HAP-1 (cell line): Measurements from ENCODE around the gene FUBP3.

ENCODE experiments used
- DNase-seq, 2 experiments: peaks; one replicate each; pipeline ENCODE4 v3.0.0-alpha.2; 2016 to 2020; ENCODE audit warnings: low spot score in 2 of 2
- H3K27me3 ChIP-seq: fragments of 250-450 bp; sonication (Bioruptor Pico); 2 replicates; pipeline ENCODE4 v1.5.1; 2020; ENCODE audit warnings: low read depth, mild to moderate bottlenecking, moderate library complexity
- H3K36me3 ChIP-seq: fragments of 250-450 bp; sonication (Bioruptor Pico); replicated peaks from 2 replicates; pipeline ENCODE4 v1.5.1; 2020; ENCODE audit warnings: mild to moderate bottlenecking
- H3K4me1 ChIP-seq: fragments of 250-450 bp; sonication (Bioruptor Pico); 2 replicates; pipeline ENCODE4 v1.5.1; 2020; ENCODE audit warnings: mild to moderate bottlenecking
- H3K4me3 ChIP-seq: fragments of 250-450 bp; sonication (Bioruptor Pico); 2 replicates; pipeline ENCODE4 v1.5.1; 2020; ENCODE audit warnings: mild to moderate bottlenecking, moderate library complexity
- H3K9me3 ChIP-seq: fragments of 250-450 bp; sonication (Bioruptor Pico); 2 replicates; pipeline ENCODE4 v1.5.1; 2020; ENCODE audit warnings: mild to moderate bottlenecking, moderate library complexity
- in situ Hi-C: fragments of 300-500 bp; cut with MboI; formaldehyde crosslinking; loops from 3 replicates; pipeline ENCODE4 v1.14.3; 2020; ENCODE audit warnings: low sequenced_read_pairs, inconsistent platforms, mixed read lengths

The FUBP3 gene

DNA sequence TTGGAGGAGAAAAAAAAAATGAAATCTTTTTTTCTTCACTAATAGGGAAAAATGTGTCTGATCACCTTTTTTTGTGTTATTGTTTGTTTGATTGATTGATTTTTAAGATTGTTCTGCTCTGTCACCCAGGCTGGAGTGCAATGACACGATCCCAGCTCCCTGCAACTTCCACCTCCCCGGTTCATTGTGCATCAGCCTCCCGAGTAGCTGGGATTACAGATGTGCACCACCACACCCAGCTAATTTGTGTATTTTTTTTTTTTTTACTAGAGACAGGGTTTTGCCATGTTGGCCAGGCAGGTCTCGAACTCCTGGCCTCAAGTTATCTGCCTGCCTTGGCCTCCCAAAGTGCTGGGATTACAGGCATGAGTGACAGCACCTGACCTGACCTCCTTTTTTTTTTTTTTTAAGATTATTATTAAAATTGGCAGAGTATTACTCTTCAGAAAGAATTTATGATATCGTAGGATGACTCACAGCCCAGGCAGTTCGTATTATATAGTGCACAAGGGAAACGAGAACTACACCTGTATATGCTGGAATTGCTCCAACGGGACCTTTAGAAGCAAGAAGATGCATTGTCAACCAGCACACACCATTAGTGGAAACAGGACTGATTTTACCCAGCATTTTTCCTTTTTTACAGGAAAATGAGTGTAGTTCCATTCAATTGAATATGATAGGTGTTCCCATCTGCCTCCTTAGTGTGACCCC, 27.7 kb downstream of the FUBP3 start:
- H3K4me3 ChIP-seq, result no peak overlapping the region
- no peaks in the 10 kb centered on the region for H3K4me1 ChIP-seq
- DNase-seq, result no peak
- in situ Hi-C loops, result no loop called here
- no peaks in the 10 kb centered on the region for H3K27me3 ChIP-seq
- peaks cover 25% of the 10 kb centered on the region for H3K36me3 ChIP-seq
- no peaks in the 10 kb centered on the region for H3K9me3 ChIP-seq

DNA sequence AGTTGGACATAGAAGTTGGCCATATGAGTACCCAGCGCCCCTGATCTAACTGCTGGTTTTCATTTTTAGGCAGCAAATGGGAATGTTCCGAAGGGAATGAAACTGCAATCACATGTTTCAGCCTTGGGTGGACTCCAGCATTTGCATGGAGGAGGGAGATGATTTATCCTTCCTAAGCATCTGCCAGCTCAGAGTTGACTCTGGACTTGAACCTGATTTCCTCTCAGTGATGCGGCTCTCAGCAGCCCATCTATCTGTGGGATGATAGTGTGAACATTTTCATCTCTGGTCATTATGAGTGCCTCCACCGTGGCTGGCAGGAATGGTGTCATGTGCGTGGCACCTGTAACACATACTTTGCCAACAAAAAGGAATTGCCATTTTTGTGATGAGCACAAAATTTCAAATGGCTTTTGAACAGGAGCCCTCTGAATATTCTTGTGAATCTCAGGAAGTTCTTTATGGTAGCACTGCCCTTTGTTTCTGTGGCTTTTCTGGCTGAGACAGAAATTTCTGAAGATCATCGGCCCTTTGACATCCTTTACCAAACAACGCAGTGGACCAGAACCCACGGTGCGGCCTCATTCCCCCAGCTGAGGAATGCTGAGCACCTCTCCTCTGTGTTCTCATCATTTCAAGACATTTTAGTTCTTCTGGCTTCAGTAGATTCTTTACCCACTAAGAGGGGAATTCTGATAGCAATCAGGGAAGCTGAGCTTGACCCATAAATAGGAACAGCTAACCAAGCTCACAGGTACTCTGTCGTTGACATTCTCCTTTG, 28.5 kb downstream of the FUBP3 start:
- in situ Hi-C loops, result no loop called here

DNA sequence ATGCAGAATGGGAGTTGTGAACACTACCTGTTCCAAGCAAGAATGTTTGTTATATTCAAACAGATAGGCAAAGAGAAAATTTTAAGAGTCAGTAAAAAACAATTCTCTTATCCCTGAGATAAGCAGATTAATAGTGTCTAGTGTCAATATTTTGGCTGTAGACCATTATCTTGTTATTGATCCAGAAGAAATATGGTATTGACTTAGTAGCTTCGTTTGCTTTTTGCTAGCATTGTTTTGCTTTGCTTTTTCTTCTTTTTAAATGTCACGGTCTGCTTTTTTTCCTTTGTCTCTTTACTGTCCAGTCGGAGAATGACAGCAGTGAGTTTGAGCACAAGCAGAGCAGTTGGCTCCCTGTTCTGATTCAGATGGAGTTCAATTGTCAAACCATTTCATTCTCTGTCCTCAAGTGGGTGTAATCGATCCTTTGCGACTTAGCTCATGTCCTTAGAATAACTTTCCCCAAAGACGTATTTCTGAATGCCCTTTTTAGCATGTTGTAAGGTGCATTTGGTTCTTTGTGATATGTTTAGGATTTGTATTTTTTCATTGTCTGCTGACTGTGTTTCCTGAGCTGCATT, 29.3 kb downstream of the FUBP3 start:
- Histone ChIP-seq H3K4me3 (no peak overlapping the region), H3K9me3 (no peaks in the 10 kb centered on the region), H3K27me3 (no peaks in the 10 kb centered on the region), H3K36me3 (peaks cover 34% of the 10 kb centered on the region), H3K4me1 (no peaks in the 10 kb centered on the region)
- DNase-seq, result no peak
- in situ Hi-C loops, result no loop called here

More for the DNA sequence above, 28.5 kb downstream of the FUBP3 start:
- no peaks in the 10 kb centered on the region for H3K9me3 ChIP-seq
- peaks cover 28% of the 10 kb centered on the region for H3K36me3 ChIP-seq
- no peak for DNase-seq
- no peaks in the 10 kb centered on the region for H3K27me3 ChIP-seq
- H3K4me3 ChIP-seq, result no peak overlapping the region
- H3K4me1 ChIP-seq, result no peaks in the 10 kb centered on the region

DNA sequence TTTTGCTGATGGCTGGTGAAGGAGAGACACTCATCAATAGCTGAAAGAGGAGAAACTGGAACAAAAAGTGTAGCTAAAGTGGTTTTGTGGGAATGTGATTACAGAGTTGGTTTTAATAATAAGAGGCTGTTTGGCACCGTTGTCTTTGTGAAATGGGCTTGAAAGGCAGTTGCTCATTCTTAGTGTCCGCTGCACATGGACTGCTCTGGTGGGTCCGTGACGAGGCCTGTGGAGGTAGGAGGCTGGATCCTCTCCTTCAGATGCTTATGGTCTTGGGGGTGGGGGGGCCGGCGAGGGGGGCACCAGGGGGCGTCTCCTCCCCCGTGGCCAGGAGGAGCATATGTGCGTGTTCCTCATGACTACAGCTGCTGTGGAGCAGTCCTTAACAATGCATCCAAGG, 29.8 kb downstream of the FUBP3 start:
- H3K4me1 ChIP-seq, result no peaks in the 10 kb centered on the region
- in situ Hi-C loops, result no loop called here
- H3K4me3 ChIP-seq, result no peak overlapping the region
- no peaks in the 10 kb centered on the region for H3K27me3 ChIP-seq
- no peak for DNase-seq
- H3K9me3 ChIP-seq, result no peaks in the 10 kb centered on the region
- peaks cover 39% of the 10 kb centered on the region for H3K36me3 ChIP-seq

DNA sequence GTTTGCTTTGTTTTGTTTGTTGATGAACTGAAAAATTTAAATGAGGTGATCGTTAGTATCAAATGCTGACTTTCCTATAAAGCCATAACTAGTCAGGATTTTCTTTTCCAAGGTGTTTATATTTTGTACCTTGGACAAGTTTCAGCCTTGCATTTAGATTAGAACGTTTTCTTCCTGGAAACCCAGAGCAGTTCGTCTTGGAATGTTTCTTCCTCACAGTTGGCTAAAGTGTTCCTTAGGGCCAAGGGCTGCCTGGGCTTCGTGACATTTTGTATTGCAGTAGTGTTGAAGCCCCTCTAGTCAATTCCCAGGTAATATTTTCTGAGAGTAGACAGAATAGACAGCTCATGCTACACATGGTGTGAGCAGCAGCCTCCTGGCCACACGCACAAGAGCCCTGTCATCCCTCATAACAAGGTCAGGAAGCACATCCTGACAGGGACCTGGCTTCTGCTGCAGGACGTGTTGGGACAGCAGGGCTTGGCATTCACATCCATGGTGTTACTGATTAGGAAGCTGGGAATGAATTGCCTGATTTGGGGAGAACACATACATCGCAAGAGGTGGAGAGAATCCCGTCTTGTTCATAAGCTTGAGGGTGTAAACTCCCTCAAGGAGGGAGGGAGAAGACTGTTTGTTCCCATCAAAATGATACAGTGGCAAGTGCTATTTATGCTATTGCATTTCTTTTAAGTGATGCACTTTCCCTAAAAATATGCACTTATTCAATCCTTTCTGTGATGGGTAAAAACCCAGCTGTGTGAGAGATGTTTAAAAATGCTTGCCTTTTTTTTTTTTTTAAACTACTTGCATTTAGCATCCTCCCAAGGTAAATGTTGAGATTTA, 31.7 kb downstream of the FUBP3 start:
- H3K4me3 ChIP-seq, result no peak overlapping the region

DNA sequence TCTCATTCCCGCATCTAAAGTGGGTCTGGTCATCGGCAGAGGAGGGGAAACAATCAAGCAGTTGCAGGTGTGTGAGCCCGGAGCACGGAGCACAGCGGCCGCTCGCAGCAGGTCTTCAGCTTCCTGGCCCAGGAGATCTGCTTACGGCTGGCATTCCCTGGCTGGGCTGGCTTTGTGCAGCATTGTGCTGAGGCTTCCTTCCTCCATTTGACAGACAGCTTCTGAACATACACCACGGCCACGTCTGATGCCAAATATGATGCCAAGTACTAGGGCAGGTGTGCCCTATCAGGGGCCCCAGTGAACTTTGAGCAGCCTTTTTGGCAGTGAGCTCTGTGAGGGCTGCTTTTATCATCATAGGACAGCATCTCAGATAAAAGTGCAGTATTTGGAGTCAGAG, 37.1 kb downstream of the FUBP3 start:
- Histone ChIP-seq H3K4me3 (no peak overlapping the region), H3K27me3 (no peaks in the 10 kb centered on the region), H3K9me3 (no peaks in the 10 kb centered on the region), H3K36me3 (peaks cover 94% of the 10 kb centered on the region), H3K4me1 (no peaks in the 10 kb centered on the region)
- in situ Hi-C loops, result no loop called here
- no peak for DNase-seq

More for the DNA sequence above, 31.7 kb downstream of the FUBP3 start:
- H3K9me3 ChIP-seq, result no peaks in the 10 kb centered on the region
- no peaks in the 10 kb centered on the region for H3K4me1 ChIP-seq
- no peaks in the 10 kb centered on the region for H3K27me3 ChIP-seq
- H3K36me3 ChIP-seq, result peaks cover 59% of the 10 kb centered on the region
- DNase-seq, result no peak
- in situ Hi-C loops, result no loop called here

DNA sequence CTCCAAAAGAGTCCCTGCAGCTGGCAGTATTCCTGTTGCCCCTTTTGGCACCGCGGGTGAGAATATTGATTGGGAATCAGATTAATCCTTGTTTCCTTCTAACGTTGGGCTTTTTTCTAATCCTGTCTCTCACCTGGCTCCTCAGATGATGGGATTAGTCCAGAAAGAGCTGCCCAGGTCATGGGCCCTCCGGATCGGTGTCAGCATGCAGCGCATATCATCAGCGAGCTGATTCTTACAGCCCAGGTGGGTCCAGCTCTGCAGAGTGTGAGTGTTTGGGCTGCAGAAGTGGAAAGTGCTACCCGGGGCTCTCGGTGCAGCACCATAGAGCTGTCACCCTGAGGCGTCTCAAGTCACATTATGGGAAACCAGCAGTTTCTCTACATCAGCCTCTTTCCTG, 44.1 kb downstream of the FUBP3 start:
- Histone ChIP-seq H3K36me3 (peaks cover 87% of the 10 kb centered on the region), H3K4me3 (no peak overlapping the region), H3K27me3 (no peaks in the 10 kb centered on the region), H3K4me1 (no peaks in the 10 kb centered on the region), H3K9me3 (no peaks in the 10 kb centered on the region)
- no peak for DNase-seq
- in situ Hi-C loops, result no loop called here

DNA sequence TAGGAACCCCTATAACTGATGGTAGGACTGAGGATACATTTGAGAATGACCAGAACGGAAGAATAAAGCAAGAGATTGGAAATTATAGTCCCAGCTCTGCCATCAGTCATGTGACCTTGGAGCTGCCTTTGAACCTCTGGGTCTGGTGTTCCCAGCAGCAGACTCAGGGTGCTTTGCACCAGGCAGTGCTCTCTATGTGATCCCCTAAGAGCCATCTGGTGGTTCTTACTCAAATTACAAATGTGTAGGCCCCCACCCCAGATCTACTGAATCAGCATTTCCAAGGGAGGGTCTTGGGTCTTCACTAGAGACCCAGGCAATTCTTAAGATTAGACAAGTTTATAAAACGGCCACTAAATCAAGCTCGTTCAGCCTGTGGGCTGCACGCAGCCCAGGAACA, 44.8 kb downstream of the FUBP3 start:
- Histone ChIP-seq H3K36me3 (peaks cover 81% of the 10 kb centered on the region), H3K4me3 (no peak overlapping the region), H3K4me1 (peaks cover 5% of the 10 kb centered on the region), H3K27me3 (no peaks in the 10 kb centered on the region), H3K9me3 (no peaks in the 10 kb centered on the region)
- DNase-seq, result no peak
- in situ Hi-C loops, result no loop called here

DNA sequence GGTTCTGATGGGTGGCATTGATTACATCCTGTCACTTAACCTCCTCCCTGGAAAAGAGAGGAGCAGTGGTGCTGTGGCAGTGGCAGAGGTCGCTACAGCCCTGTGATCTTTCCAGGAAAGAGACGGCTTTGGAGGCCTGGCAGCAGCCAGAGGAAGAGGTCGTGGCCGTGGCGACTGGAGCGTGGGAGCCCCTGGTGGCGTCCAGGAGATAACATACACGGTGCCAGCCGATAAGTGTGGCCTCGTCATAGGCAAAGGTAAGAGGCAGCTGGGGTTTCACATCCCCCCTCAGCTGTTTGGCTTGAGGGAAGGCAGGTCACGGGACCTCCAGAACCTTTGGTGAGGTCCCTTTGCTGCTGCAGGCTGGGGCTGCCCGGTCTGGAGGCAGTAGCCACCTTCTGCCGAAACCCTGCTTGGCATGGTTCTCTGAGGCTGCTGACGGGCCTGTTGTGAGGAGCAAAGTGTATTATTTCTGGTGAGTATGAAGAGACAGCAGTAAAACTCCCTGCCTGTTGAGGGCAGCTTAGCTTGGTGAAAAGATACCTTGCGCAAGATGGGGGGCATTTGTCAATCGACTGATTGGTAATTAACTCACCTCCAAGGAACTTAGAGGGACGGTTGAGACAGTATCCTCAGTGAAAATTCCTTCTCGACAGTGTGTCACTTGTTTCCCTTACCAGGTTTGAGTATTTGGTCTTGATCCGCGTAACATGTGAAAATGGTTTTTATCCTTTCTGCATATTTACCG, 47.0 kb downstream of the FUBP3 start:
- peaks cover 74% of the 10 kb centered on the region for H3K36me3 ChIP-seq
- no peak for DNase-seq
- H3K4me3 ChIP-seq, result no peak overlapping the region
- no peaks in the 10 kb centered on the region for H3K27me3 ChIP-seq
- no peaks in the 10 kb centered on the region for H3K9me3 ChIP-seq
- in situ Hi-C loops, result no loop called here
- peaks cover 16% of the 10 kb centered on the region for H3K4me1 ChIP-seq

DNA sequence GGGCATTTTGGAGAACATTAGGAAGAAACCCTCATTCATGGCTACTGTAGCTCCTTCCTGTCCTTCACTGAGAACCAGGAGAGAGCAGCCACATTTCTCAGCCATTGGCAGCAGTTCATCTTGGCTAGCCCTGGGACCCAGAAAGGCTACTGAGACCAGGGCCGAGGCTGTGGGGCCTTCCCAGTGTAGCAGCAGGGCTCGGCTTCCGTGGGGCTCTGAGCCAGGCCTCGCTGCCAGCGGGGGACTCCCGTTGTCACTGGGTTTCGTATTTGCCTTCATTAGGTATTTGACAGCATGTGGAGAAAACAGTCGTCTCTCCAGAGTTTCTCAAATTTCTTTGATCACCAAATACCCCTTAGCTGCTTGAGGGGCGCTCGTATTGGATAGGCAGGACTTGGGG, 47.7 kb downstream of the FUBP3 start:
- in situ Hi-C loops, result no loop called here
- no peaks in the 10 kb centered on the region for H3K27me3 ChIP-seq
- H3K4me1 ChIP-seq, result peaks cover 16% of the 10 kb centered on the region
- H3K4me3 ChIP-seq, result no peak overlapping the region
- H3K36me3 ChIP-seq, result peaks cover 77% of the 10 kb centered on the region
- H3K9me3 ChIP-seq, result no peaks in the 10 kb centered on the region
- no peak for DNase-seq

DNA sequence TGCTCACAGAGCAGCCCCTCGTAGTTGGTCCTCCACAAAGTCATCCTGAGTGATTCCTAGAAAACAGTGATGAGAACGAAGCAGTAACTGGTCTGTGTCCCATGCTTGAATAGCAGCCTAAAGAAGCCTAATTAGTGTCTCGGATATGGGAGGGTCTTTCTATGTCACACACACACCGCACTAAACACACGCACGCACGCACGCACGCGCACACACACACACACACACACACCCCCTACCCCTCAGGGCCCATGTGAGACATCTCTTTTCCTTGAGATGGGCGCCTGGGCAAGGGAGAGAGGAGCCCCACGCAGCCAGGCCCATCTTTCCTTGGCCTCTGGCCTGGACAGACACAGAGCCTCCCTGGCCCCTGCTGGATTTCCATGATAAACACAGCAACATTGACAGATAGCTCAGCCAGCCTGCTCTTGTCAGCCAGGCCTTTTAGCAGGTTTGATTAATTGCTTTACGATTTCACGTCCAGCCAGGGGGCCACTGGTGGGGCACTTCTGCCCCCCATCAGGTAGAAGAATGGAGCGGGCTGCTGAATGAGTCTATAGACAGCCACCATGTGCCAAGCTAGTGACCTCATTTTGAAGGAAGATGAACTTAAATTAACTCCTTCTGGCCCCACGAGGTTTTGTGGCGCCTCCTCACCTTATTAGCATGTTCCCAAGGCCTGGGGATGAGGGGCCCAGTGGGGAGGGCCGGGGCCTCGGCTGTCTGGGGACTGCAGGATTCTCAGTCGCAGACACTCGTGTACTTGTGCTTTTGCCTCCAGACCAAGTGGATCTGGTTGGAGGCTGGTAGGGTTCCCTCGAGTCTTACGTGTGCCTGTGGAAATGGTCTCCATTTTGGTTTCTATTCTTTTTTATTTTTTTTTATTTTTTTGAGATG, 48.8 kb downstream of the FUBP3 start:
- Histone ChIP-seq H3K27me3 (no peaks in the 10 kb centered on the region), H3K36me3 (peaks cover 80% of the 10 kb centered on the region), H3K4me1 (peaks cover 16% of the 10 kb centered on the region), H3K4me3 (no peak overlapping the region), H3K9me3 (no peaks in the 10 kb centered on the region)
- DNase-seq, result no peak
- in situ Hi-C loops, result no loop called here

DNA sequence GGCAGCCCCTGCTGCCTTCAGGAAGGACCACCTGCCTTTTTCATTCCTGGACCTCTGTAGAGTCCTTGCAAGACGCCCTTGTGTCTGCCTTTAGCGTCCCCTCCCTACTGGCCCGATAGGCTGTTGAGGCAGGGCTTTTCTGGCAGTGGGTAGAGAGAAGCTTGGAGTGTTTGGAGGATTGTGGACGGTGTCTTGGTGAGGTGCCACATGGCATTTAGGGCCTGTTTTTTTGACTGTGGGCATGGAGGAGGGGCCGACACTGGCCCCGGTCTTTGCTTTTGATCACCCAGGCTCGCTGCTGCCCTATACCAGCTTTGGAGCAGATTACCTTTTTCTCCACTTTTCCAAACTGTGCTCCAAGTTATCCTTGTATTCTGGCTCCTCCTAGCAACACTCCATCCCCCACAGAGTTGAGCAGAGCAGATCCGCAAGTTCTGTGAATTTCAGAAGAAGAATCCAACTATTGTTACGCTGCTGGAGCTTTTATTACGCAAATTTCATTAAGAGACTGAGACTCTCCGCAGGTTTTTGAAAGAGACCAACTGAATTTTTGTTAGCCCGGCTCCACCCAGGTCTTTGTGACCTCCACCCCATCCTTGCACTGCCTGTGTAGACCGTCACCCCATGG, 50.2 kb downstream of the FUBP3 start:
- no peaks in the 10 kb centered on the region for H3K9me3 ChIP-seq
- peak; percentile 69 to 90 for DNase-seq
- in situ Hi-C loops, result no loop called here
- peaks cover 76% of the 10 kb centered on the region for H3K36me3 ChIP-seq
- H3K4me1 ChIP-seq, result peaks cover 16% of the 10 kb centered on the region
- no peak overlapping the region for H3K4me3 ChIP-seq
- no peaks in the 10 kb centered on the region for H3K27me3 ChIP-seq
